Naive thymus-derived CD8-positive, alpha-beta T cell (primary cell): ENCODE results near the gene PNPLA6. TPM values are rescaled to one million over a fixed set of nuclear protein-coding genes. Genes with fewer than 3 reads are reported as not detected.

Experiments
- ATAC-seq, 2 donors: fragments of 150-1000 bp; cut with Tn5 transposase in 1 of 2; sonication (Bioruptor Pico), chemical (Tn5 transposase) in 1 of 2; 1 replicate in 1 of 2; 2 replicates in 1 of 2; pipeline ENCODE4 v1.10.0; 2021; ENCODE audit warnings: mild to moderate bottlenecking in 2 of 2, moderate library complexity in 2 of 2
- POLR2A ChIA-PET: fragments of 350-600 bp; sonication (Branson Sonifier 250); formaldehyde crosslinking; loops from one replicate; lab custom pipeline; 2021; ENCODE audit warnings: antibody characterized with exemption; lab: Charles Lee
- DNase-seq, 10 donors: peaks; one replicate each; pipeline versions ENCODE4 v3.0.0 to v3.0.0-alpha.2; 2020 to 2022
- H3K27ac Mint-ChIP-seq, 10 donors: one replicate each; pipeline ENCODE4 v1.8.0; 2020 to 2022; ENCODE audit warnings: mild to moderate bottlenecking in 10 of 10, mixed read lengths in 10 of 10, moderate library complexity in 4 of 10, inconsistent platforms in 1 of 10
- H3K27me3 Mint-ChIP-seq, 5 donors: one replicate each; pipeline ENCODE4 v1.8.0; 2021 to 2022; ENCODE audit warnings: mixed read lengths in 5 of 5
- H3K36me3 Mint-ChIP-seq, 3 donors: one replicate each; pipeline ENCODE4 v1.8.0; 2020 to 2022; ENCODE audit warnings: mixed read lengths in 3 of 3, mild to moderate bottlenecking in 2 of 3, inconsistent platforms in 1 of 3
- H3K4me1 Mint-ChIP-seq, 4 donors: one replicate each; pipeline ENCODE4 v1.8.0; 2021 to 2022; ENCODE audit warnings: mixed read lengths in 4 of 4
- H3K4me3 Mint-ChIP-seq, 10 donors: one replicate each; pipeline ENCODE4 v1.8.0; 2020 to 2022; ENCODE audit warnings: mild to moderate bottlenecking in 10 of 10, mixed read lengths in 10 of 10, moderate library complexity in 6 of 10, inconsistent platforms in 1 of 10
- H3K9me3 Mint-ChIP-seq, 9 donors: one replicate each; pipeline ENCODE4 v1.8.0; 2020 to 2022; ENCODE audit warnings: mixed read lengths in 9 of 9, mild to moderate bottlenecking in 3 of 9, inconsistent platforms in 1 of 9, moderate library complexity in 1 of 9
- polyA plus RNA-seq, 3 donors: library from polyadenylated mRNA; unstranded; fragments of 300-500 nt; fragmentation: Illumina TruSeq; gene quantifications; one replicate each; pipeline ENCODE4 v1.2.3, GENCODE V29; 2021
- total RNA-seq, 8 experiments: library from RNA in 2 of 8; stranded (reverse) in 2 of 8; gene quantifications; one replicate each; pipeline ENCODE4 v1.2.3 and lab custom pipeline; 2021 to 2026

The PNPLA6 gene
- total and polyA plus RNA-seq, 5 experiments from 2014 or later = 5.9 to 116 (median 10.2) TPM

GRCh38 chr19:7539827-7540425 is 4.4 kb downstream of the PNPLA6 start:
- no peak overlapping the region for H3K4me3 Mint-ChIP-seq
- POLR2A ChIA-PET = interaction anchor here (0.7 to 1.0 kb wide), 2 partner anchors 10 to 85 kb away, joined by 3 to 5 read pairs; no protein-coding TSS in a partner anchor
- H3K27ac Mint-ChIP-seq = peak overlapping the region in 1 of 10 donors; percentile 85
- H3K27me3 Mint-ChIP-seq = no peaks in the 10 kb centered on the region
- peaks cover 12 to 29% (median 22%) of the 10 kb centered on the region in 4 donors for H3K4me1 Mint-ChIP-seq
- peaks cover 0 to 31% (median 11%) of the 10 kb centered on the region in 3 donors for H3K36me3 Mint-ChIP-seq
- DNase-seq = no peak
- ATAC-seq = no peak
- no peaks in the 10 kb centered on the region for H3K9me3 Mint-ChIP-seq

DNA sequence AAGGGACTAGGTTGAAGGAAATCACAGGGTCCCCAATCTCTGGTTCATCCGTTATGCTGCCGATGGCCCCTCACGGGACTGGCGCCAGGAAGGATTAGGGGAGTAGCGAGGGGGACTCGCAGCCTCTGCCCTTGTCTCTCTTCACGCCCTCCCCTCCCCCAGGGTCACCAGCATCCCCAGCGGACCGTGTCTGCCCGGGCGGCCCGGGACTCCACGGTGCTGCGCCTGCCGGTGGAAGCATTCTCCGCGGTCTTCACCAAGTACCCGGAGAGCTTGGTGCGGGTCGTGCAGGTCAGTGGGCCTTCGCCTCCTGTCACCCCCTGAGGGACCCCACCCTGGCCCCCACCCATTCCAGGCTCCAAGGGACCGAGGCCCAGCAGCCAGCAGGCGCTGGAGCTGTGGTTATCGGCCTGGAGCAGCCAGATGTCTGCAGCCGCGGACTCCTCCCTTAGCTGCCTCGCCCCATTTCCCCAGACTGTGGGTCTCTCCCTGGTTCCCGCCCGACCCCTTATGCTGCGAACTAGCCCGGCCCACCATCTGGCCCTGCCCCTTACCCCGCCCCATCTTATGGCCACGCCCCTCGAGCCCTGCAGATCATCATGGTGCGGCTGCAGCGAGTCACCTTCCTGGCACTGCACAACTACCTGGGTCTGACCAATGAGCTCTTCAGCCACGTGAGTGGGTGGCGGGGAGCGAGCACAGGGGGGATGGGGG is 5.4 kb downstream of the PNPLA6 start:
- Mint-ChIP-seq H3K9me3 (no peaks in the 10 kb centered on the region), H3K27me3 (no peaks in the 10 kb centered on the region), H3K4me3 (no peak overlapping the region), H3K27ac (no peak overlapping the region), H3K4me1 (peaks cover 11 to 32% (median 21%) of the 10 kb centered on the region in 4 donors), H3K36me3 (peaks cover 0 to 32% (median 11%) of the 10 kb centered on the region in 3 donors)
- DNase-seq (no peak), ATAC-seq (no peak)
- POLR2A ChIA-PET = no interaction called here

DNA sequence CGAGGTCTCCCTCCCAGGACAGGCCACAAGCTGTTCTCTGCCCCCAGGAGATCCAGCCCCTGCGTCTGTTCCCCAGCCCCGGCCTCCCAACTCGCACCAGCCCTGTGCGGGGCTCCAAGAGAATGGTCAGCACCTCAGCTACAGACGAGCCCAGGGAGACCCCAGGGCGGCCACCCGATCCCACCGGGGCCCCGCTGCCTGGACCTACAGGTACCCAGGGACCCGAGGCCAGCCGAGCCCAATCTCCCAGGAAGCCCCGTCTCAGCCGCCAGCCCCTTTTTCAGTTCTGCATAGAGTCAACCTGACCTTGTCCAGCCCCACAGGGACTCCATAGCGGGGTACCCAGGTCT is 5.9 kb downstream of the PNPLA6 start:
- H3K9me3 Mint-ChIP-seq = no peaks in the 10 kb centered on the region
- peaks cover 10 to 30% (median 19%) of the 10 kb centered on the region in 4 donors for H3K4me1 Mint-ChIP-seq
- POLR2A ChIA-PET = no interaction called here
- no peaks in the 10 kb centered on the region for H3K27me3 Mint-ChIP-seq
- H3K4me3 Mint-ChIP-seq = no peak overlapping the region
- ATAC-seq (no peak), DNase-seq (no peak)
- no peak overlapping the region for H3K27ac Mint-ChIP-seq
- H3K36me3 Mint-ChIP-seq = peaks cover 0 to 34% (median 11%) of the 10 kb centered on the region in 3 donors

GRCh38 chr19:7541828-7542443 is 6.4 kb downstream of the PNPLA6 start:
- DNase-seq (no peak), ATAC-seq (no peak)
- no peaks in the 10 kb centered on the region for H3K9me3 Mint-ChIP-seq
- POLR2A ChIA-PET = interaction anchor here (0.5 to 0.6 kb wide), 2 partner anchors 51 to 88 kb away, joined by 3 to 8 read pairs; partner anchors contain the start of gene PET100
- peaks cover 9 to 27% (median 16%) of the 10 kb centered on the region in 4 donors for H3K4me1 Mint-ChIP-seq
- H3K27me3 Mint-ChIP-seq = no peaks in the 10 kb centered on the region
- H3K36me3 Mint-ChIP-seq = peaks cover 0 to 34% (median 11%) of the 10 kb centered on the region in 3 donors
- H3K4me3 Mint-ChIP-seq = no peak overlapping the region
- no peak overlapping the region for H3K27ac Mint-ChIP-seq

GRCh38 chr19:7542556-7543348 is 7.2 kb downstream of the PNPLA6 start:
- Mint-ChIP-seq H3K4me1 (peaks cover 6 to 20% (median 12%) of the 10 kb centered on the region in 4 donors), H3K9me3 (no peaks in the 10 kb centered on the region), H3K36me3 (peaks cover 0 to 34% (median 11%) of the 10 kb centered on the region in 3 donors), H3K27ac (peak overlapping the region in 4 of 10 donors; percentile 34 to 78 (median 56)), H3K4me3 (no peak overlapping the region), H3K27me3 (no peaks in the 10 kb centered on the region)
- no peak for DNase-seq
- POLR2A ChIA-PET = interaction anchor here (0.5 to 0.6 kb wide), 2 partner anchors 52 to 87 kb away, joined by 3 to 8 read pairs; partner anchors contain the start of gene PET100
- no peak for ATAC-seq

- Mint-ChIP-seq H3K9me3 (no peaks in the 10 kb centered on the region), H3K36me3 (peaks cover 0 to 31% (median 11%) of the 10 kb centered on the region in 3 donors), H3K27ac (no peak overlapping the region), H3K4me3 (no peak overlapping the region), H3K27me3 (no peaks in the 10 kb centered on the region), H3K4me1 (peaks cover 5 to 19% (median 9%) of the 10 kb centered on the region in 4 donors)
- ATAC-seq = no peak
- no peak for DNase-seq
- POLR2A ChIA-PET = no interaction called here
Observed at GRCh38 chr19:7544626-7545025, 9.1 kb downstream of the PNPLA6 start.

GRCh38 chr19:7545300-7545699 is 9.8 kb downstream of the PNPLA6 start:
- peaks cover 0 to 30% (median 7%) of the 10 kb centered on the region in 3 donors for H3K36me3 Mint-ChIP-seq
- POLR2A ChIA-PET = interaction anchor here (0.6 kb wide), 1 partner anchor 27 kb away, joined by 5 read pairs; no protein-coding TSS in a partner anchor
- H3K27ac Mint-ChIP-seq = peak overlapping the region in 1 of 10 donors; percentile 66
- H3K9me3 Mint-ChIP-seq = no peaks in the 10 kb centered on the region
- DNase-seq = no peak
- no peak overlapping the region for H3K4me3 Mint-ChIP-seq
- H3K4me1 Mint-ChIP-seq = peaks cover 5 to 18% (median 9%) of the 10 kb centered on the region in 4 donors
- H3K27me3 Mint-ChIP-seq = no peaks in the 10 kb centered on the region
- no peak for ATAC-seq

- POLR2A ChIA-PET = interaction anchor here (0.6 kb wide), 1 partner anchor 26 kb away, joined by 5 read pairs; no protein-coding TSS in a partner anchor
- Mint-ChIP-seq H3K27me3 (no peaks in the 10 kb centered on the region), H3K4me1 (peaks cover 5 to 17% (median 8%) of the 10 kb centered on the region in 4 donors), H3K9me3 (no peaks in the 10 kb centered on the region), H3K4me3 (no peak overlapping the region), H3K27ac (peak overlapping the region in 4 of 10 donors; percentile 1 to 36 (median 16)), H3K36me3 (peaks cover 0 to 29% (median 6%) of the 10 kb centered on the region in 3 donors)
- ATAC-seq (peak in 1 of 2 donors; percentile 36), DNase-seq (no peak)
Observed at GRCh38 chr19:7545904-7546303, 10.4 kb downstream of the PNPLA6 start.

GRCh38 chr19:7547159-7547558 is 11.6 kb downstream of the PNPLA6 start:
- ATAC-seq = no peak
- peak overlapping the region in 3 of 10 donors; percentile 19 to 72 (median 36) for H3K27ac Mint-ChIP-seq
- DNase-seq = no peak
- H3K4me3 Mint-ChIP-seq = no peak overlapping the region
- H3K36me3 Mint-ChIP-seq = peaks cover 0 to 27% (median 9%) of the 10 kb centered on the region in 3 donors
- peaks cover 7 to 17% (median 14%) of the 10 kb centered on the region in 4 donors for H3K4me1 Mint-ChIP-seq
- no peaks in the 10 kb centered on the region for H3K27me3 Mint-ChIP-seq
- POLR2A ChIA-PET = no interaction called here
- H3K9me3 Mint-ChIP-seq = no peaks in the 10 kb centered on the region

GRCh38 chr19:7549429-7550148 is 14.1 kb downstream of the PNPLA6 start:
- H3K36me3 Mint-ChIP-seq = peaks cover 0 to 22% (median 7%) of the 10 kb centered on the region in 3 donors
- no peaks in the 10 kb centered on the region for H3K9me3 Mint-ChIP-seq
- ATAC-seq (no peak), DNase-seq (no peak)
- H3K4me1 Mint-ChIP-seq = peaks cover 8 to 18% (median 13%) of the 10 kb centered on the region in 4 donors
- H3K27me3 Mint-ChIP-seq = no peaks in the 10 kb centered on the region
- peak overlapping the region in 1 of 10 donors; percentile 61 for H3K27ac Mint-ChIP-seq
- POLR2A ChIA-PET = no interaction called here
- no peak overlapping the region for H3K4me3 Mint-ChIP-seq

DNA sequence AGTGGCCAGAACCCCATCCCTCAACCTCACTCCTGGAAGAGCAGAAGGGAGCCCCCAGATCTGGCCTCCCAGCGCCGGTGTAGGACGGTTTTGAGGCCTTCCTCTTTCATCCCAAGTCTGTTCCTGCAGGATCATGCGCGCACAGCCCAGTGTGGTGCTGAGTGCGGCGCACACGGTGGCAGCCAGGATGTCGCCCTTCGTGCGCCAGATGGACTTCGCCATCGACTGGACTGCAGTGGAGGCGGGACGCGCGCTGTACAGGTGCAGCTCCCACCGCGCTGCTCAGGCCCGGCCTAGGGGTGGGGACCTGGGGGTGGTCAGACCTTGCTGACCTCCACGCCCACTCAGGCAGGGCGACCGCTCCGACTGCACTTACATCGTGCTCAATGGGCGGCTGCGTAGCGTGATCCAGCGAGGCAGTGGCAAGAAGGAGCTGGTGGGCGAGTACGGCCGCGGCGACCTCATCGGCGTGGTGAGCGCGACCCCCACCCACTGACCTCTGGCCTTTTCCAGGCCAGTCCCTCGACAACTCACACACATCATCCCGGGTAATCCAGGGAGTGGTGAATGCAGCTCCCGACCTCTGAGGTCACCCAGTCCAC is 14.8 kb downstream of the PNPLA6 start:
- ATAC-seq (no peak), DNase-seq (no peak)
- Mint-ChIP-seq H3K4me1 (peaks cover 7 to 18% (median 12%) of the 10 kb centered on the region in 4 donors), H3K27me3 (no peaks in the 10 kb centered on the region), H3K36me3 (peaks cover 0 to 22% (median 7%) of the 10 kb centered on the region in 3 donors), H3K27ac (peak overlapping the region in 3 of 10 donors; percentile 11 to 61 (median 13)), H3K9me3 (no peaks in the 10 kb centered on the region), H3K4me3 (no peak overlapping the region)
- POLR2A ChIA-PET = no interaction called here
